Umbilical cord (tissue), 2 donors: ENCODE results near the gene CD4. TPM values are rescaled to one million over a fixed set of nuclear protein-coding genes. Genes with fewer than 3 reads are reported as not detected.
"Not testable (repeated sequence)": the region's sequence is repeated elsewhere in the genome, so short reads cannot be mapped to it uniquely, and the experiment has no call there.

Source experiments
- DNase-seq: peaks from one replicate; pipeline ENCODE4 v3.0.0-alpha.2; 2015; ENCODE audit warnings: low spot score
- total RNA-seq: library from RNA; depleted of rRNA; stranded (reverse); fragments of >200 nt; gene quantifications from one replicate; pipeline ENCODE4 v1.2.3, GENCODE V29; 2014; ENCODE audit warnings: low replicate concordance; ENCODE audit not compliant: insufficient read depth

CD4 gene
- total RNA-seq, 1 donor from 2014 or later: 10.4 TPM

DNA sequence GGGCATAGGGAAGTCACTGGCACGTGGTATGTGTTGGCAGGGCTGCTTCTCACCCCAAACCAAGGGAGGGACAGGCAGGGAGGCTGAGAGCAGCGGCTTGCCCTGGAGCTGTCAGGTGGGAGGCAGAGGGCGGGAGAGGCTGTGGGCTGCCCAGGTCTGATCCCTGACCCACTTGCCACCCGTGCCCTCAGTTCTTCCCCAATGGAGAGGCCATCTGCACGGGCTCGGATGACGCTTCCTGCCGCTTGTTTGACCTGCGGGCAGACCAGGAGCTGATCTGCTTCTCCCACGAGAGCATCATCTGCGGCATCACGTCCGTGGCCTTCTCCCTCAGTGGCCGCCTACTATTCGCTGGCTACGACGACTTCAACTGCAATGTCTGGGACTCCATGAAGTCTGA lies 56.1 kb downstream of the CD4 start:
- DNase-seq: no peak

DNA sequence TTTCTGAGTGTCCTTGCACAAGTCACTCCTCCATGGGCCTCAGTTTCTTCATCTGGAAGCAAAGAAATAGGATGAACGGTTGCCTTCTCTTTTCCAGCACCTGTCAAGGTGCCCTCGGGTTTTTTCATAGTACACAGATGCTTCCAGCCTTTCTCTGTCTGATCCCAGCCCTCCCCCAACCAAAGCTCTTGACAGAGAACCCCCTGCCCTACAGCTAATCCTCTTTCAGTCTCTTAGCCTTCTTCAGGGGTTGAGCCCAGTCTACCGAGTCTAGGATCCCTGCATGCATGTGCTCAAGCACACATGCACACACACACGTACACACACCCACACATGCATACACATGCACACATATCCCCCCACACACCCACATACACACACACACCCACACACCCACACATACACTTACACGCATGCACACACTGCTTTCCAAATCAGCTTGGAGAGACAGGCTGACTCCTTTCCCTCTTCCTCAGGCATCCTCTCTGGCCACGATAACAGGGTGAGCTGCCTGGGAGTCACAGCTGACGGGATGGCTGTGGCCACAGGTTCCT lies 57.1 kb downstream of the CD4 start:
- DNase-seq: no peak

DNA sequence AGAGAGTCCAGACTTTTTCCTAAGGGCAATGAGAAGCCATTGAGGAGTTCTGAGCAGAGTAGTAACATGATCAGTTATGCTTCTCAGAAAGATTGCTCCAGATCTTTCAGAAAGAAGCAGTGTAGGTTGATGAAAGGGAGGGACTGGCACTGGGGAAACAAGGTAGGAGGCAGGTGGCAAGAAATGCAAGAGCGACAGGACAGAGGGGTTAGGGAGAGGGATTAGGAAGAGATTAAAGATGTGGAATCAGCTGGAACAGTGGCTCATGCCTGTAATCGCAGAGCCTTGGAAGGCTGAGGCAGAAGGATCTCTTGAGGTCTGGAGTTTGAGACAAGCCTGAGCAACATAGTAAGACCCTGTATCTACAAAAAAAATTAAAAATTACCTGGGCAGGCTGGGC lies 58.3 kb downstream of the CD4 start:
- no peak for DNase-seq

DNA sequence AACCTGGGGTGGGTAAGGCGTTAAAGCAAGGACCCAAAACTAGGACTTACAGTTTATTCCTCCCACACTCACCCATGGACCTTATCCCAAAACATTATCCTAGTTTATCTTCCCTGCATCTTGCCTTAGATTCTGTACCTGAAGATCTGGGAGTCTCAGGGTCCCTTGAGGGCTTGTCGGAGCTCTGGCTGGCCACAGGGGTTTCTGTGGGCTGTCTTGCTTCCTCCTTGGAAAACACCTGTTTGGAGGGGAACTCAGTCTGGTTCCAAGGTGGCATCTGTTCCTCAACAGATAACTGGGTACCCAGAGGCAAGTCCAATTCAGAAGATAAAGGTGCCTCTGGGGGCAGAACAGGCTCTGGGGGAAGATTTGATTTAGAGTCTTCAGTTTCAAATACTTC lies 60.1 kb downstream of the CD4 start:
- DNase-seq: no peak

DNA sequence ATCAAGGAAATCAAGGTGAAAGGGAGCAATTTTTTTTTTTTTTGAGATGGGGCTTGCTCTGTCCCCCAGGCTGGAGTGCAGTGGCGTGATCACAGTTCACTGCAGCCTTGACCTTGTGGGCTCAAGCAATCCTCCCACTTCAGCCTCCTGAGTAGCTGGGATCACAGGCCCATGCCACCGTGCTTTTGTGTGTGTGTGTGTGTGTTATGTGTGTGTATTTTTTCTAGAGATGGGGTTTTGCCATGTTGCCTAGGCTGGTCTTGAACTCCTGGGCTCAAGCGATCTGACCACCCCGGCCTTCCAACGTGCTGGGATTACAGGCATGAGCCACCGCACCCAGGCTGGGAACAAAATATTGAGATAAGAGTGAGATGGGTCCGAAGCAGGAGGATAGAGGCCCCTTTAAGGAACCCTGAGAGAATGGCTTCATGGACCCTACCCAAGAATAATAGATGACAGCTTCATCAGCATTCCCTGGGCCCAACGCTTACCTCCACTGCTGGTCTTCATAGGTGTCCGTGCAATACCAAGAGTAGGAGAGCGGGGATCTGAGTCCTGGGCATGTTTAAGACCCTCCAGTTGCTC lies 60.7 kb downstream of the CD4 start:
- no peak for DNase-seq

DNA sequence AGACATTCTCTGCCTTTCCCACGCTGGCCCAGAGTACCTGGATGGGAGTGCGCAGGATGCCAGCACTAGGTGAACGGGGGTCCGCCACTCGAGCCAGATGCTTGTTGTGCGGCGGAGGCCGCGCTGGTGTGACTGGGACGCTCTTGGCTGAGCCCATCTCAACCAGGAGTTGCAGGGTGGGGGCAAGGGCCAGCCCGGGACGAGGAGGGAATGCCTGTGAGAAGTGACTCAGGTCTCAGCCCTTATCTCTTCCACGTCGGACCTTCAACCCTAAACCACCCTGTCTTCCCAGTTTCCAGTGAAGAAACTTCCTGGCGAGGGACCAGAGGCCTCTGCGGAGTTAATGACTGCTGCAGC lies 61.4 kb downstream of the CD4 start:
- no peak for DNase-seq

DNA sequence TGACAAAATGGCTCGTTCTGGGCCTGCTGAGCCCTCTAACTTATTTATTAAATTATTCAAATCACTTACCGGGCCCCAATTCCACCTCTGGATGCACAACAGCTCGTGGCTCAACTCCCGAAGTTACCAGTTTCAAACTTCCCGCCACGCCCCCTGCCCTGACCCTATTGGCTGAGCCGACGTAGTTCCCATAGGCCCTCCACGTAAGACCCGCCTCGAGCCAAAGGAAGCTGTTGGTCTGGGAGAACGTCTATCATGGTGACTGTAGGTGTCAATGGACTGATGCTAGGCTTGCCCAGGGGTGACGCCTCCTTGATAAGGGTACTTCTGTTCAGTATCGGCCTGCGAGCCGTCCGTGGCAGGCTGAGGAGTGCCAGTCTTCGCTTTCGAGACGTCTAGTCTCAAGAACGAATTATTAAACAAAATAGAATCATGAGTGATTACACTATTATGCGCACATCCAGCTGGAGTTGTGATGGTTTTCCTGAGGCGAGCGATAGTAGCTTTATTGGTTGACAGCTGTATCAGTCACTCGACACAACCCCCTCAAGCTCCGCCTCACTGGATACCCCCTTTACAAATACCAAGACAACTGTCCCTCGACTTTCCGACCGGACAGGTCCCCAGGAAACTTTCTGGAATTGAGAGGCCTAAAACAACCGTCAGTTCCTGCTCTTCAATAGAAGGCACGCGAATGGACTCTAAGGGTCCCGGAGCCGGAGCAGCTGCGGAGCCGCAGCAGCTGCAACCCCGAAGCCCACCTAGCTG lies 62.0 kb downstream of the CD4 start, which contains the start of gene CDCA3:
Gene CDCA3, minus strand, starts transcription at position 134 of the 768 bp plus-strand sequence. CDS start 334 bp downstream, outside the sequence.
- peak; percentile 99 for DNase-seq

DNA sequence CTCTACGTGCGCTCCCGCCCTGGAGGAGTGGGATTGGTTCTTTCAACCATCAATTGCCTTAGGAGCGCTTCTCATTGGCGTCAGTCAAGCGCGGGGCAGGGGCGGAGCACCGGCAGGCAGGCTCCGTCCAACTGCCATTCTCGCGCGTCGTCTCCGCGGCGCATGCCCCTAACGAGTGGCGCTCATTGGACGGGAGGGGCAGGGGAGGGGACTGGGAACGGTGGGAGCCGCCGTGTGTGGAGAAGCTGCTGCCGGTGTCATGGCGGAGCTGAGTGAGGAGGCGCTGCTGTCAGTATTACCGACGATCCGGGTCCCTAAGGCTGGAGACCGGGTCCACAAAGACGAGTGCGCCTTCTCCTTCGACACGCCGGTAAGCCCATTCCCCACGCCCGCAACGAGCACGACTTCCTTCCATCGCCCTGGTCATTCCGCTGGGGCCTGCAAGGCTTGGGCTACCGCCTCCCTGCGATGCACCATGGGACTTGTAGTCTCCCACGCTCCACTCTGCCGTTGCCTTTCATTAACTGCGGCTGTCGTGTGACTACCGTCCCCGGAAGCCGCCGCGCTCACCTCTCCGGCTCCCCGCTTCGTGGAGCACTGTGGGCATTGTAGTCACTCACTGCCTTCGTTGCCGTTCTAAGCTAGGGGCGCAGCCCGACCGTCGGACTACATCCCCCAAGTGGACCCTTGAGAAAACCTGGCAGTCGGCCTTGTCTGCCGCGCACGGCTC lies 62.8 kb downstream of the CD4 start, which contains the start of gene USP5:
Gene USP5, plus strand, starts transcription at position 230 of the 730 bp plus-strand sequence. Its CDS starts 30 bp downstream, at position 260.
- DNase-seq: peak; percentile 100

DNA sequence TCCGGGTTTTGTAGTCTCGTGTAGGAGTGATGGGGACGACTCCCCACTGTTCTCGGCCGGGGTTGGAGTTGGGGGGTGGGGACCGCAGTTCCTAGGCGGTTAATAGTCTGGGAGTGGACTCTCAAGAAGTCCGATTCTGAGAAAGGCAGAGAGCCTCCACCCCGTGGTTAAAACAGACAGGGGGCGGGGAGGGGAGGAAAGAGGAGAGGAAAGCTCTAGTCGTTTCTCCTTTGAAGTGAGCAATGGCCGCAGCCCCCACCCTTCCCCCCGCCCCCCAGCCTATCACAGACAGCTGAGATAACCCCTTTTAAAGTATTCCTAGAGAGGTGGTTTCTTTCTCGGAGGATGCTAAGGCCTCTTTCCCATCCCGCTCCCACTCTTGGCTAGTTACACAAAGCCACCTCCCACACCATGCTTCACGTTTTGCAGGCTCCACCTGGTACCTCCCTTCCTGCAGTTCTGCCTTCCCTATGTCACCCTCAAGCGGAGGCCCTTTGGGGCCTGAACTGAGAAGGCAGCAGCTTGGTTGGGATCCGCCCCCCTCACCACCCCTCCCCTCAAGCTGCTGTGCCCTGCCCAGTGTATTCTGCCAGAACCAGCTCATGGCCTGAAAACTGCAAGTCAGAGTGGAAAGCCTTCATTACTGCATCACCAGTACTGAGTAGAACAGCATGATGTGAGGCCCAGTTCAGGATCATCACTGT lies 63.5 kb downstream of the CD4 start:
- peak; percentile 97 for DNase-seq

DNA sequence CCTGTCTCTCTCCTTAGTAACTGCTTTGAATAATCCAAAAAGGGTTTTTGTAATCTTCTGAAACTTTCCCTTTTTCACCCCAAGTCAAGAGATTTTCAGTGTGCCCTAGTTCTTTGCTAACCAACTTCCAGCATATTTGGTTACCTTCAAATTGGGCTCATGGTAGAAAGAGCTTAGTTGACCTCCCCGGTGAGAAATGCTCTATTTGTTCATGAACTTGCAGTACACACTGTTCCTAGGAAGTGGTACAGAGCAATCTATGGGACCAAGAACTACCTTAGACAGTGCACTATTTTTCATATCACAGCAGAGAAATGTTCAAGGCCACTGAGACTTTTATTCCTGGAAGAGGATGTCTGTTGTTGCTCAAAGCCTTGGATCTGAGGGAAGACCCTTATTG lies 64.3 kb downstream of the CD4 start:
- DNase-seq: no peak

DNA sequence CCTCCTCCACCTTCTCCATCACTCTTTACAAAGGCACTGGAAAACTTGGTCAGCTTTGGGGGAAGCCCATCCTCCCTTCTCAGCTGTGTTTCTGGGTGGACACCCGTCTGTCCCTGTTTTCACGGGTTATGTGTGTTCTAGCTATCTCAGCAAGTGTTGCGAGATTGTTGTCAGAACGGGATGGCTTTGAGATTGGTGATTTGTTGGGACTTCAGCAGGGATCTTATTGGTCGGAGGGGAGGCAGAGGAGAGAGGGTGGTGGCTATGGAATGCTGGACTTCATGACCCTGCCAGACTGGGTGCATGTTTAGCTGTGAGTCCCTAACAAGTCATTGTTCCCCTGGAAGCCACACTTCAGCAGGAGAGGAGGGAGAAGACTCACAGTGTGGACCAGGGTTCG lies 64.7 kb downstream of the CD4 start:
- no peak for DNase-seq

DNA sequence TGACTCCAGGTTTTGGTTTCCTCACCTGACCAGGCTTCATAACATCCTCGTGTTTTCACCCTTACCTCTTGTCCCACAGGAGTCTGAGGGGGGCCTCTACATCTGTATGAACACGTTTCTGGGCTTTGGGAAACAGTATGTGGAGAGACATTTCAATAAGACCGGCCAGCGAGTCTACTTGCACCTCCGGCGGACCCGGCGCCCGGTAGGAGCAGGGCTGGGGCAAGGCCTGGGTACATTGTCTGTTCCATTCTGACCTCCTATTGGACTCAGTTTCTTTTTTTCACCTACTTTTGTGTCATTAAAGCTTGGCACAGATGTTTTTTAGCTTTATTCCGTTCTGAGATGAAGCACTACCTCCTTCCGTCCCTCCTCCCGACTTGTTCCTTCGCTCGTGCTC lies 66.0 kb downstream of the CD4 start:
- no peak for DNase-seq

DNA sequence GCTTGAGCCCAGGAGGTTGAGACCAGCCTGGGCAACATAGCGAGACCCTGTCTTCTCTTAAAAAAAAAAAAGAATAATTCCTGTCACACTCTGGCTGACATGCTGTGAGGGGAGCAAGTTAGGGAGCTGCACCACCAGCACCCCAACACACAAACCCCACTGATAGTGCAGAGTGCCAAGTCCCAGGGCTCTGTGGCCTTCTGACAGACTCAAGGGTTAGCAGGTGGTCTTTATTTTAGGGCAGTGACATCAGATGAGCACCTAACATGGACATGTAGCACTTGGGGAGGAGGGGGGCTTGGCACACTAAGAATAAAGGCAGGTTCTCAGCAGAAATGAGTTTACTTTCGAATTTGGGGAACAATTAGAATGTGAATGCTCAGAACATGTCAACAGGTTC lies 69.5 kb downstream of the CD4 start:
- DNase-seq: no peak

DNA sequence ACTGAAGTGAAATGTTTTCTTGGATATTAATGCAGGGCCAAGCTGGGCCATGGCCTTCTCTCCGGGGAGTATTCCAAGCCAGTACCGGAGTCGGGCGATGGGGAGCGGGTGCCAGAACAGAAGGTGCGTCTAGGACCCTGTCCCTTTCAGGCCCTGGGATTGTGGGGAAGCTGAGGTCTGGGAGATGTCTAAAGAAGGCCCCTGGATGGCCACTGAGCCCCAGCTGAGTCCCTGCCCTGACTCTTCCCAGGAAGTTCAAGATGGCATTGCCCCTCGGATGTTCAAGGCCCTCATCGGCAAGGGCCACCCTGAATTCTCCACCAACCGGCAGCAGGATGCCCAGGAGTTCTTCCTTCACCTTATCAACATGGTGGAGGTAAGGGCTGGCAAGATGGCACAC lies 70.8 kb downstream of the CD4 start:
- no peak for DNase-seq

DNA sequence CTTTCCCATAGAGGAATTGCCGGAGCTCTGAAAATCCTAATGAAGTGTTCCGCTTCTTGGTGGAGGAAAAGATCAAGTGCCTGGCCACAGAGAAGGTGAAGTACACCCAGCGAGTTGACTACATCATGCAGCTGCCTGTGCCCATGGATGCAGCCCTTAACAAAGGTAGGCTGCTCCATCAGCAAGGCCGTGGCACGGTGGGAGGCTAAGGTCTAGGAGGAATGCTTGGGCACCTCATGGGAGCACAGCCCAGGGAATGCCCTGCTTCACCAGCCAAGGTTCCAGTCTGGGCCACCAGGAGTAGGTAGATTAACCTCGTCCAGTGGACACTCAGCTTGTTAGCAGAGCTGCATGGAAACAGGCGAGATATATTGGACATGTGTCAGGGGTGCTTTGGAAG lies 71.6 kb downstream of the CD4 start:
- no peak for DNase-seq

DNA sequence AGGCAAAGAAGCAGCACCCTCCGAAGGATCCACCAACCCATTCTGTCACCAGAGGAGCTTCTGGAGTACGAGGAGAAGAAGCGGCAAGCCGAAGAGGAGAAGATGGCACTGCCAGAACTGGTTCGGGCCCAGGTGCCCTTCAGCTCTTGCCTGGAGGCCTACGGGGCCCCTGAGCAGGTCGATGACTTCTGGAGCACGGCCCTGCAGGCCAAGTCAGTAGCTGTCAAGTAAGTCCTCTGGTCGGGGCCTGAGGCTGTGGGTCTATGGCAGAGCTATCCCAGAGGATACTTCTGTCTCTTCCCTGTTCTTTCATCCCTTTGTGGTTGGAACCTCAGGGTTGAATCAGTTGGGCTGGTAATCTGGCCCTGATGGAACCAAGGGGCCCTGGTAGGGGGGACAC lies 72.1 kb downstream of the CD4 start:
- DNase-seq: no peak

DNA sequence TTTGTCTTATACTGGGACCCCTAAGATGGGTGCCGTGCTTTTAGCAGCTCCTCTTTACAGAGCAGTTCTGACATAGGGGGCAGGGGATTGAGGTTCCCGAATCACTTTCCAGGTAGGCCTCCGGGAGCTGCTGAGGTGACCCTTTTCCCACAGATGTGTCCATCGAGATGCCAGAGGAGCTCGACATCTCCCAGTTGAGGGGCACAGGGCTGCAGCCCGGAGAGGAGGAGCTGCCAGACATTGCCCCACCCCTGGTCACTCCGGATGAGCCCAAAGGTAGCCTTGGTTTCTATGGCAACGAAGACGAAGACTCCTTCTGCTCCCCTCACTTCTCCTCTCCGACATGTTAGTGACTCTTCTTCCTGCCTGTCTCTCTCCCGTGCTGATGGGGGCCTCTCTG lies 73.7 kb downstream of the CD4 start:
- DNase-seq: no peak

DNA sequence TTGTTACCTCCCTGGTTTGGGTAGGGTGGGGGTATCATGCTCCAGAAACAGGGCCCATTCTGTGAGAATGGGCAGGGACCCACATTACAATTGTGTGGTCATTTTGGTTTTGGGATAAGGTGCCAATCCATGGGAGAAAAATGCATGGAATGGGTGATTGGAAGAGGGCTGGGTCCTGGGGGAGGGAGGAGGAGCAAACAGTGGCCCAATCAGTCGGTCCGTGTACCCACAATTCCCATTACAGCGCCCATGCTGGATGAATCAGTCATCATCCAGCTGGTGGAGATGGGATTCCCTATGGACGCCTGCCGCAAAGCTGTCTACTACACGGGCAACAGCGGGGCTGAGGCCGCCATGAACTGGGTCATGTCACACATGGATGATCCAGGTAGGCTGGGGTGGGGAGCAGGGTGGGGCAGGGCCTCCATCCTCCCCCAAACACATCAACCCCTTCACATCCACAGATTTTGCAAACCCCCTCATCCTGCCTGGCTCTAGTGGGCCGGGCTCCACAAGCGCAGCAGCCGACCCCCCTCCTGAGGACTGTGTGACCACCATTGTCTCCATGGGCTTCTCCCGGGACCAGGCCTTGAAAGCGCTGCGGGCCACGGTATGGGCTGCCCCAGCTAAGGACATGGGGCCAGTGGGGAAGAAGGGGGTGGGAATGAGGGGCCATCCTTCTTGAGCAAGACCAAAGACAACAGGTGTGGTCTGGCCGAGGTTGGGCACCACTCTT lies 74.4 kb downstream of the CD4 start:
- DNase-seq: no peak

DNA sequence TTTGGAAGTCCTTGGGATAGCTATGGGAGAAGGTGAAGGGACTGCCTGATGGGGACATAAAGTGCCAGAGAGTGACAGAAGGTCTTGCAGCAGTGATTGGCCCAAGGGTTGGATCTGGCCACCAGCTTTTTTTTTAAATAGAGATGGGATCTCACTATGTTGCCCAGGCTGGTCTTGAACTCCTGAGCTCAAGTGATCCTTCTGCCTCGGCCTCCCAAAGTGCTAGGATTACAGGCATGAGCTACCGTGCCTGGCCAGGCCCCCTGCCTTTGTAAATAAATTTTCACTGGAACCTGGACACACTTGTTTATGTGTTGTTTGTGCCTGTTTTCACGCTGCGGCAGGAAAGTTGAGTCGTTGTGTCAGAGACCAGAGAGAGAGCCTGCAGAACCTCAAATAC lies 76.0 kb downstream of the CD4 start:
- not testable (repeated sequence) for DNase-seq

DNA sequence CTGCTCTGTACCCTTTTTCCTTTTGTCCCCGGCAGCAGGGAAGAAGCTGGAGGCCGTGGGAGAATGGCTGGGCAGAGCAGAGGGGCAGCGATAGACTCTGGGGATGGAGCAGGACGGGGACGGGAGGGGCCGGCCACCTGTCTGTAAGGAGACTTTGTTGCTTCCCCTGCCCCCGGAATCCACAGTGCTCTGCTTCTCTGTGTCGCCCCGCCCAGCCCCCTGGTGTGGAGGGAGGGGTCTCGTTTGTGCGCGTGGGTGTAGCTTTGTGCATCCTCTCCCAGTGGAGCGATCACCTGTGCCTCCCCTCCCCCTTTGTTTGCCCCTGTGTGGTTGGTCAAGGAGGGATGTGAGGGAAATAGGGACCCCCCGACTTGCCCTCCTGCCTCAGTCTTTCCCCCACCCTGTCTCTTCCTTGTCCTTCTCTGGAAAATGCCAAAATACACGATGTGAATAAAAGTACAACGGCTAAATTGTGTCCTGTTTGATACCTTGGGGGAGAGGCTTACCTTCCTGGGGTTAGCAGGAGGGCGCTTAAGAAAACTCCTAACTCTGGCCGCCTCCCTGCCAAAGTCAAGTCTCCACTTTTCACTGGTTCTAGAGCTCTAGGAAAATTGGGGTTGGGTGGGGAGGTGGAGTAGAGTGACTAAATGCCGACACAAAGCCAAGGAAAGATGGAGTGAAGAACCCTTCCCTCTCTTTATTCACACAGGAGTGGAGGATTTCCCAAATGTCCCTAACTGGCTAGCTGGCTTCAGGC lies 77.0 kb downstream of the CD4 start:
- no peak for DNase-seq
